Renal cortex interstitium (tissue), 15 donors: ENCODE data around the gene RBM28. TPM values are rescaled to one million over a fixed set of nuclear protein-coding genes. Genes with fewer than 3 reads are reported as not detected.
A peak's percentile ranks its signal among the peaks of the same experiment; 100 is the strongest.

ENCODE experiments used
- DNase-seq, 11 donors: peaks; one replicate each; pipeline ENCODE4 v3.0.0-alpha.2; 2013; ENCODE audit warnings: low read depth in 9 of 11, low spot score in 4 of 11; ENCODE audit errors: extremely low read depth in 1 of 11
- long read RNA-seq, 16 experiments: transcript quantifications; one replicate each; lab custom pipeline, GENCODE V29; 2026
- polyA plus RNA-seq, 3 donors: library from polyadenylated mRNA; unstranded; fragments of 120-200 nt; gene quantifications; one replicate each; pipeline ENCODE4 v1.2.1, GENCODE V29; 2013; ENCODE audit not compliant: insufficient read length in 3 of 3

RBM28 gene
- polyA plus RNA-seq = 10 to 100 TPM; 40.3 to 55.6 (median 45.7) TPM
- long read RNA-seq, donor 1, full-length matches to known transcripts = 3 of 3 reads
- long read RNA-seq, donor 1, partial matches to known transcripts = 0 of 3 reads
- long read RNA-seq, donor 1, other reads (novel, unspliced or antisense) = 0 of 3 reads
- long read RNA-seq, donor 2, full-length matches to known transcripts = 2 of 2 reads
- long read RNA-seq, donor 2, partial matches to known transcripts = 0 of 2 reads
- long read RNA-seq, donor 2, other reads (novel, unspliced or antisense) = 0 of 2 reads
- long read RNA-seq, donor 3, full-length matches to known transcripts = 1 of 6 reads
- long read RNA-seq, donor 3, partial matches to known transcripts = 5 of 6 reads
- long read RNA-seq, donor 3, other reads (novel, unspliced or antisense) = 0 of 6 reads
- long read RNA-seq, donor 4, full-length matches to known transcripts = 3 of 3 reads
- long read RNA-seq, donor 4, partial matches to known transcripts = 0 of 3 reads
- long read RNA-seq, donor 4, other reads (novel, unspliced or antisense) = 0 of 3 reads
- long read RNA-seq, donor 5 = 0 reads
- long read RNA-seq, donor 6, partial matches to known transcripts = 5 of 6 reads
- long read RNA-seq, donor 6, other reads (novel, unspliced or antisense) = 0 of 6 reads
- long read RNA-seq, donor 7 = 0 reads
- long read RNA-seq, donor 8 = 0 reads
- long read RNA-seq, donor 9, partial matches to known transcripts = 8 of 8 reads
- long read RNA-seq, donor 9, other reads (novel, unspliced or antisense) = 0 of 8 reads
- long read RNA-seq, donor 10 = 0 reads
- long read RNA-seq, donor 11, full-length matches to known transcripts = 1 of 8 reads
- long read RNA-seq, donor 11, partial matches to known transcripts = 7 of 8 reads
- long read RNA-seq, donor 11, other reads (novel, unspliced or antisense) = 0 of 8 reads
- long read RNA-seq, donor 12 = 0 reads
- long read RNA-seq, donor 13 = 0 reads
- long read RNA-seq, donor 14, full-length matches to known transcripts = 2 of 2 reads
- long read RNA-seq, donor 14, partial matches to known transcripts = 0 of 2 reads
- long read RNA-seq, donor 14, other reads (novel, unspliced or antisense) = 0 of 2 reads
- long read RNA-seq, donor 15 = 0 reads
- long read RNA-seq, donor 16, full-length matches to known transcripts = 6 of 36 reads
- long read RNA-seq, donor 16, partial matches to known transcripts = 30 of 36 reads
- long read RNA-seq, donor 16, other reads (novel, unspliced or antisense) = 0 of 36 reads

DNA sequence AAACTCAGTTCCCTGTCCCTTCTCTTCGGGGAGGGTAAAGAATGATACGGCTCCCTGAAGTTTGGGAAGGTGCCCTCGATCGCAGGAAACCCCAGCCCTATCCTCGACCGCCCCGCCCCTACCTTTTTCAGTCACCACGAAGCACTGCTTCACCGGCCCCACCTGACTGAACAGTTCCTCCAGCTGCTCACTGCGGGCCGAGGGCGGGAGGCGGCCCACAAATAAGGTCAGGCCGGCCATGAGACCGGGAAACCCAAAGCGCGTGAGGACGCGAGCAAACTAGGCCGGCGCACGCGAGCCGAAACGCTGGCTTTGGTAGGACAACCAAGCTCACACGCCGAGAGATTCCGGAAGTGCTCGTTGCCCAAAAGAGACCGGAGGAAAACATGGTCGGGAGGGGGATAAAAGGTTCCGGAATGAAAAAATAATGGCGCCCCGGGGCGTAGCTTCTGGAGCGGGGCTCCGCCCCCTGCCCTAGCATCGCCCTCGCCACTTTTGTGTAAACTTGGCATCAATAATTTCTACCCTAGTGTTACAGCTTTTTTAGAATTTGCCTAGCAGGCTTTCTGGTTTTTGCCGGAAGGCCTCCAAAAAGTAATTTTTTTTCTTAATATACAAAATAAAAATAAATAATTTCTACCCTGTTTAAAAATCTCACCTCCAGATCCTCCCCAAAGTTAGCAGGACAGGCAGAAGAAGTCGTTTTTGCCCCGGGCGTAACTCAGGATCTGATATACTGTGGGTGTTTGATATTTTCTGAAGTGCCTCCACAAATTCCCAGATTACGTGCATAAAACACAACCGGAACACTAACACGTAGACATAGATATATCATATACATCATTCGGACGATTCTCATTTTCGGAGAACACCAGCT lies at the start of gene RBM28:
Gene RBM28, minus strand, starts transcription at position 355 of the 877 bp plus-strand sequence. Its CDS starts 115 bp downstream, at position 240.
- peak; percentile 81 to 95 (median 87) for DNase-seq

DNA sequence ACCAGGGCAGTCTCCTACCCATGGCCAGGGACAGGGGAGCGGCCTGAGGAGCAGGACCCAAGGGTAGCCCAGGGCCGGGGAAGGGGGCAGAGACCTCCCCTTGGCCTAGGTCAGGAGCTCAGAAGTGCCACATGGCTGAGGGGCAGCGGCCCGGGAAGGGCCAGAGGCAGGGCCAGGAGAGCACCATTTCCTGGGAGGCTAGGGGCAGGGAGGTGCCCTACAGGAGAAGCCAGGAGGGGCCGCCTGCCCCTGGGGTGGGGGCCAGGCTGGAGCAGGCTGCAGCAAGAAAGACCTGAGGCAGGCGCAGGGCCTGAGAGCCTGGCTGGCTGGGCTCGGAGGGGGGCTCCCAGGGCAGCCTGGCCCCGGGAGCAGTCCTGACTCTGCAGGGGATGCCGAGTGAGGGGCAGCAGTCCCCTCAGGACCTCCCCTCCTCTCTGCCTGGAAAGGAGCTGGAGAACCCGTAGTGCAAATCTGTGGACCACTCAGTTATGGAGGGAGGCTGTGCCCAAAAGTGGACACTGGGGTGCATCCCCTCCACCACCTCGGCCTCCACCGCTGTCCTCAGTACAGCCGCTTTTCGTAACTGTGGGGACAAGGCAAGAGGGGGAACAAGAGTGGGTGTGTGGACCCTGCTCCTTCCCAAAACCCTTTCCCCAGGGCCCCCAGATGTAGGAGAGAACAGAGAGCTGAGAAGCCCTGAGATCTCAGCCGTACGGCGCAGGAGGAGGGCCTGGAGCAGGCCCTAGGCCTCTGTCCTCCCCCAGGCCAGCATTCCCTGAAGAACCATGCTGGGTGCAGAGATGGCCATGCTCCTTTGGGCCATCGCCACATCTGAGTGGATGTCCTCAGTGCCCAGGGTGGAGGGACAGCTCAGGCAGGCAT lies 49.0 kb upstream of the RBM28 start:
- no peak for DNase-seq

DNA sequence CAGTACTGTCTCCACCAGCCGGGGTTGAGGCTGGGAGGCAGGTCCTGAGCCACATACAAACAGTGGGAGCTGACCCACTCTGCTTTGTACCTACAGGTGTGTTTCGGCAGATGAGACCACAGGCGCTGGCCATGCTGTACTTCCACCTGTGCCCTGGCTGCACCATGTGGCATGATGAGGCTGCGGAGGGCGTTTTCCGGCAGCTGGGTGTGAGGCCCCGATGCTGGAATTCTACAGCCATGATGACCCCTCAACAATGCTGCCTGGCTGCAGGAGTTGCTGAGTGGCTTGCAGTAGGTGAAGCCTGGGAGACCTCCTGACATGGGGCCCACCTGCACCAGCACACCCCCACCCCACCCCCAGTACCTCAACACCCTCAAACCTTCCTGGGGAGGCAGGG lies 48.1 kb upstream of the RBM28 start:
- DNase-seq = no peak

DNA sequence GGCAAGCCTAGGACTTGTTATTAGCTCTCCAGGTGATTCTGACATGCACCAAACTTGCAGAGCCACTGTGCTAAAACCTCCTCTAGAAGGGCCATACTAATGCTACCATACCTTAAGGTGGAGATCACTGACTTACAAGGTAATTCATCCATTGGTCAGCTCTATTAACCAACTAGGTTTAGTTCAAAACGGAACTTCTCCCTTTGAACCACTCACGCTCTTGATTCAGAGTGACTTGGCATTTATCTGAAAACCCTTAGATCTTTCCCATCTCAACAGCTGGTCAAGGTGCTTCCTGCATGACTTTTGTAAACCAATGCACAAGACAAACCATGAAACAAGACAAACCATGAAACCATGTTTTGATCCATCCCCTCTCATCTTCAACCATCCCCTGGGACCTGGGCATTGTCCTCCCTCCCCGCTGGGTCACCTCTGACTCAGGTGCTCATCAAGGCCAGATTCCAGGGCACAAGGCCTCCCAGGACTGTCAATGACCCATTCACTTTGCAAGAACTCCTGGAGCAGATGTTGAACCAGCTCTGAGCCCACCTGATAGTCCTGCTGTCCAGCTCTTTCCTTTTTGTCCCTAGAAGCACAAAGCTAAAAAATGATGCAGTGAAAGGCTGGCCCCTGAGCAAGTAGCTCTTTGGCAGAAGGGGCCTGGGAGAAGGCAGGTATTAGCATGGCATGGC lies 47.3 kb upstream of the RBM28 start:
- no peak for DNase-seq

GRCh38 chr7:128389618-128390329 lies 46.1 kb upstream of the RBM28 start:
- DNase-seq = no peak

GRCh38 chr7:128389085-128389617 lies 45.4 kb upstream of the RBM28 start:
- DNase-seq = no peak

DNA sequence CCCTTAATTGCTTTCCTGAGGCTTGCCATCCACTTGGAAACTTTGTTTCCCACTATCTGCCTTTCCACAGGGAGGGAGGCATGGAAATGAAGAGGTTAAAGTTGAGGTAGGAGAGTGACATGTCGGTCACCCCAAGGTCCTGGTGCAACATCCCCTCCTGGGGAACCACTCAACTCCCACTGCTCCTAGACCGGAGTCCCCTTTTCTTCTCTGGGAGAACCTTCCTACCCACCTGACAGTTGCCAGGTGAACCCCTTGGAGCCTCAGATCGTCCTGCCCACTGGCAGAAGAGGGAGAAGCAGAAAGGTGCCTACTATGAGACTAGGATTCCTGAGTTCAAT lies 44.4 kb upstream of the RBM28 start:
- no peak for DNase-seq

GRCh38 chr7:128387216-128388144 lies 43.8 kb upstream of the RBM28 start:
- peak in 6 of 11 donors; percentile 51 to 75 (median 70) for DNase-seq

- DNase-seq = no peak
Observed at GRCh38 chr7:128385988-128386925, 42.5 kb upstream of the RBM28 start.

DNA sequence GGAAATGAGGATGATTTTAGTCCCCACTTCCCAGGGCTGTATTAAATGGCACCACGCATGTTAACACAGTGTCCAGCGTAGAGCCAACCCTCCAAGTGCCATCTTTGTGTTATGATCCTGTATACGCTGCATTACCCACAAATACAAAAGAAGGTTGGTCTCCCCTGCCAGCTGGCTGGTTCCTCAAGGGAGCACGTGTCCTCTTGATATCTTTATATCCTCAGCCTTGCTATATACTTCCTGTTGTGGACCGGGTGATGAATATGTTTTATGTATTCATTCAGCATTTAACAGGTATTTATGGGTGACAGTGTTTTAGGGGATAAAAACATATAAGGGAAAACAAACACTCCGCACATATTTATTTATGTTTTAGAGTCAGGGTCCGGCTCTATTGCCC lies 41.0 kb upstream of the RBM28 start:
- no peak for DNase-seq

GRCh38 chr7:128383776-128384175 lies 40.1 kb upstream of the RBM28 start:
- DNase-seq = no peak

DNA sequence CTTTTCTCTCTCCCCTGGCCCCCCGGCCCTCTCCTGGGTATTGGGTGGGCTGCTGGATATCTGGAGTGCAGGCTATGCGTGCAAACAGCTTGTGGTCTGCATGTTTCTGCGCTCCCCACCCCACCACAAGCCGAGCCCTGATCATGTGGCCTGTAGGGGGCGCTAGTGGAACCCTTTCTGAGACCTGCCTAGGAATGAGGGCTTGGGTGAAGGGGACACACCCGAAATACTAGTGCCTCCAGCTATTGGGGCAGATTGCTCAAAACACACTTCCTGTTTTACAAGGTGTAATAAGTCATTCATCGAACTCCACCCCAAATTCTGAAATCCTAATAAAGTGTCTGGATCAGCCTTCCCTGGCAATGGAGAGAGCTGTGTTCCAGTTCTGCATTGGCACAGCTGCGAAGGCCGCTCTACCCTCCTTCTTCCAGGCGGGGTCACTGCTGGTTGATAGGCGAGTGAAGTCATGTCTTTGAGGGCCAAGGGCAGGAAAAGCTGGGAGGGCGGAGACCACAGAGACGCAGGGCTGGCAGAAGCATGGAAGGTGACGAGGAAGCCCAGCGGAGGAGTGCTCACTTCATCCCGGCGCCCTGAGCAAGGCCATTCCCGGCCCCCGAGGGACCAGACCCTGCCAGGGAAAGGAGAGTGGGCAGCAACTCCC lies 37.6 kb upstream of the RBM28 start:
- no peak for DNase-seq

DNA sequence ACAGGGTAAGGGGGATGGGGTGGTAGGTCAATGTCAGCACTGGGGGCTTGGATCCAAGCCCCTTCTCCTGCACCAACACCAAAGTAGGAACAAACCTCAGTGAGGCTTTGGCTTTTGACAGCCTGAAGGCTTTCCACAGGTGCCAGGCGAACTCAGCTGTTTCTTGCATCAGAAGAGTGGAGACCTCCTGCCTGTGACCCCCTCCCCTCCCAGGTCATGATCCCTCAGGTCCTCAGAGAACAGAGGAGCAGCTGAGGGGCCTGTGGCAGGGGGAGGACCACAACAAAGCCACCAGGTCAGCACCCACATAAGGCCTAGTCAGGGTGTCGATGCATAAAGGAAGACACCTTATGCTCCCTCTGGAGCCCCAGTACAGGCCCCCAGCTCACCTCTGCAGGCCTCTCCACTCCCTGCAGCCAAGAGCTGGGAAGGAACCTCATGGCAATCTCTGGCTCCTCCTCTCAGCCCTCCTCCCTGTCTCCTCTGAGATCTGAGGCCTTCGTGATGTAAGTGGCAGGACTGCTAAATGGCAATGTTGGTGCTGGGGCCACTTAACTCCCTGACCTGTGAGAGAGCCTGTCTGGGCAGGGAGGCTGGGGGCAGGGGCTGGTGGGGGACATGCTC lies 36.9 kb upstream of the RBM28 start:
- no peak for DNase-seq
